ENCODE measurements around the gene ADGRL1. TPM values are rescaled to one million over a fixed set of nuclear protein-coding genes. Genes with fewer than 3 reads are reported as not detected.

ADGRL1 gene
- 3.5 to 6.9 TPM (median 5.1 TPM) in 5 replicates for total RNA-seq (2022; extraction: Qiagen RNA extraction)

DNA sequence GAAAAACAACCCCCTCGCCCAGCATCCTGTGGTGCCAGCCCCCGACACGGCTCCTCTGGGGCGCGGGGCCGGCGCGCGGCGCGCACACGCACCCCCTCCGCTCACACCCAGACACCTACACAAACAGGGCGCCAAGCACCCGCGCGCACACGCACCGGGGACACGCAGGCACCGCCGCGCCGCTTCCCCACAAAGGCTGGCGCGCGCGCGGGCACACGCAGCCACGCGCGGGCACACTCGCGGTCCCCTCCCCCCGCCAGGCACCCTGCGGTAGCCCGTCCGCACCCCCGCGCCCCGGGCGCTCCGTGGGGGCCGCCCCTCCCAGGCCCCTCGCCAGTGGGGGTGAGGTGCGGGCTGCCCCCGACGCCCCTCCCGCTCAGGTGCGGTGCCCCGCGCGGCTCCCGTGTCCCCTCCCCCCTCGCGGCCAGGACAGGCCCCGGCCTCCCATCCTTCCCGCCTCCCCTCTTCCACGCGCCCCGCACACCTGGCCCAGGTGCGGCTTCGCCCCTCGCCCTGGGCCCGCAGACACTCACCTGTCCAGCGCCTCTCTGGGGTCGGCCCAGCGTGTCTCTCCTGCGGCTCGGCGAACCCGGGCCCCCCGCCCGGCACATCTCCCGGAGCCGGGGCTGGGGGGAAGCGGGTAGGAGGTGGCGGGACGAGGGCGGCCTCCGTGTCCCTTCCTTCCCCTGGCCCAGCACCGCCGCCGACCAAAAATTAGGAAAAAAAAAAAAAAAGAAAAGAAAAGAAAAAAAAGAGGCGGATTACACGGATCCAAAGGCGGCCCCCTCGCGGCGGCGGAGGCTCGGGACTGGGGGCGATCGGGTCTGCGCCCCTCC lies at the start of gene ADGRL1:
Gene ADGRL1 (minus strand): TSS at position 718 of the 836 bp plus-strand sequence. CDS start 22,567 bp downstream, outside the sequence.

DNA sequence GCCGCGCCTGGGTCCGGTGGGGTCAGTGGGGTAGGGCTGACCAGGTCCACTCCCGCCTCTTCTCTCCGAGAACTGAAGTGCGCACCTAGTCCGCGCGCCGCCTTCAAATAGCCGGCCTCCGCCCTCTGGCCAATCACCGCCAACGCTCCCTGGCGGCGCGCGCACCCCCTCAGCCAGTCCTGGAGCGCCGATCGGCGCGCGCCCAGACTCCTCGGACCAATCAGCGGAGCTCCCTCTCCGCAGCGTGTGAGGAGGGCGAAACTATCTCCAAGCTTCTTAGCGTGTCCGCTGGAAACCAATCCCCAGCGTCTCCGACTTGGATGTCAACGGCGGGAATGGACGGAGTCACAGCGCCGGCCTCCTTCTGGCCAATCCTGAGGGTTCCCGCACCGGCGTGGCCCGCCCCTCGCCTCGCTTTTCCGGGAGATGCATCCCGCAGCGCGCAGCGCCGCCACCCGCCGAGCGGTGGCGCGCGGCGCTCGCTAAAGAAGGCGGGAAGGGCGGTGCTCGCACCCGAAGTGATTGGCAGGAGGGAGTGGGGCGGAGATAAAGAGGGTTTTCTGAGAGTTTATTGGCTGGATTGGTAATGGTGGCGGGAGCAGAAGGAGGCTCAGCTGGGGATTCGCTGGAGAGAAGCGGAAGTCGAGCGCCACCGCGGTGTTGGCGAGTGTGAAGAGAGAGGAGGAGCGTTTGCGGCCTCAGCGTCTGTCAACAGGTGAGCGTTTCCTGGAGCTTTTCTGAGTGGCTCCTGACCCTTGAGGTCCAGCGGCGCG lies 69.3 kb downstream of the ADGRL1 start, which contains the start of gene ASF1B:
Gene ASF1B (minus strand): TSS at position 81 of the 773 bp plus-strand sequence. CDS start 133 bp downstream, outside the sequence.

DNA sequence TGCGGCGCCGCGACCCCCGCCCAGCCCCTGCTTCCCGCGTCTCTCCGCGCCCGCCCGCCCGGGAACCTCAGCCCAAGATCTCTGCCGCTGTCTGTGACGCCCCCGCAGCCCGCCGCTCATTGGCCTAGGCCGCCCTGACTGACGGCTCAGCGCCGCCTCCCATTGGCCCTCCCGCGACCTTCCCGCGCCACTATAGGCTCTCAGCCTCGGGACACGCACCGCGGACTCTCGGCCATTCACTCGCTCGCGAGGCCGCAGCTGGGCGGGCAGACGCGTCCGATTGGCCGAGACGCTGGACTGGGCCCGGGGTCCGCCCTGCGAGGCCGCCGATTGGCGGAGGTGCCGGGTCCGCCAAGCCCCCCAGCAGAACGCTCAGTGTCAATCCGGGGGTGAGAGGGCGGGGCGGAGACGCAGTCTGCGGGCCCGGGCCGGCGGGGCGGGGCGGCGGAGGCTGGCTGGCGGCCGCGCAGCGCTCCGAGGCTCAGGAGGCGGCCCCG lies 88.3 kb downstream of the ADGRL1 start, which contains the start of gene PRKACA:
Gene PRKACA (minus strand): TSS at position 95 of the 497 bp plus-strand sequence. CDS start 215 bp downstream, outside the sequence.

Other genes starting within 250 kb of the ADGRL1 start
- 2.6 to 5.7 TPM (median 5.1 TPM) in 5 replicates for gene RFX1, start 199.8 kb downstream of the ADGRL1 start, total RNA-seq (2022; extraction: Qiagen RNA extraction)
- gene RLN3, start 178.0 kb downstream of the ADGRL1 start, total RNA-seq (2022; extraction: Qiagen RNA extraction), result not detected in 5 replicates
- gene IL27RA, start 174.4 kb downstream of the ADGRL1 start, total RNA-seq (2022; extraction: Qiagen RNA extraction), result 7.8 to 10.5 TPM (median 9.7 TPM) in 5 replicates
- gene PALM3, start 144.1 kb downstream of the ADGRL1 start, total RNA-seq (2022; extraction: Qiagen RNA extraction), result 1.8 to 2.8 TPM (median 2.1 TPM) in 5 replicates
- 2.9 to 5.1 TPM (median 4.1 TPM) in 5 replicates for gene MISP3, start 133.4 kb downstream of the ADGRL1 start, total RNA-seq (2022; extraction: Qiagen RNA extraction)
- not detected in 5 replicates for gene C19orf67, start 120.4 kb downstream of the ADGRL1 start, total RNA-seq (2022; extraction: Qiagen RNA extraction)
- 30.0 to 42.9 TPM (median 39.6 TPM) in 5 replicates for gene SAMD1, start 115.4 kb downstream of the ADGRL1 start, total RNA-seq (2022; extraction: Qiagen RNA extraction)
- 28.0 to 35.9 TPM (median 31.8 TPM) in 5 replicates for gene PRKACA, start 88.4 kb downstream of the ADGRL1 start, total RNA-seq (2022; extraction: Qiagen RNA extraction)
- 28.3 to 32.4 TPM (median 31.5 TPM) in 5 replicates for gene ASF1B, start 69.6 kb downstream of the ADGRL1 start, total RNA-seq (2022; extraction: Qiagen RNA extraction)
- 62.9 to 95.1 TPM (median 88.0 TPM) in 5 replicates for gene ADGRE5, start 175.3 kb upstream of the ADGRL1 start, total RNA-seq (2022; extraction: Qiagen RNA extraction)
- 113 to 138 TPM (median 128 TPM) in 5 replicates for gene DDX39A, start 213.2 kb upstream of the ADGRL1 start, total RNA-seq (2022; extraction: Qiagen RNA extraction)
- gene PKN1, start 227.1 kb upstream of the ADGRL1 start, total RNA-seq (2022; extraction: Qiagen RNA extraction), result 63.8 to 83.2 TPM (median 81.1 TPM) in 5 replicates